IMR-90 (cell line): ENCODE data around the gene ANKRD44. TPM values are rescaled to one million over a fixed set of nuclear protein-coding genes. Genes with fewer than 3 reads are reported as not detected.
A peak's percentile ranks its signal among the peaks of the same experiment; 100 is the strongest.

Experiments used
- ATAC-seq: fragments of 200-7000 bp; cut with Tn5 transposase; 2 replicates; pipeline ENCODE4 v1.9.1; 2020; ENCODE audit warnings: low read depth, mild to moderate bottlenecking, moderate library complexity
- BruUV-seq: library from RNA; stranded (reverse); fragments of 400-500 nt; replicated peaks from 2 replicates; lab custom pipeline; 2021; lab: Mats Ljungman, UMichigan
- CTCF ChIA-PET: fragments of 300-600 bp; formaldehyde crosslinking; extraction: SDS; loops from one replicate; lab custom pipeline; 2021; ENCODE audit warnings: antibody characterized with exemption; lab: Yijun Ruan, JAX
- POLR2A ChIA-PET: fragments of 300-600 bp; sonication (Branson Sonifier 250); formaldehyde crosslinking; loops from one replicate; lab custom pipeline; 2022; ENCODE audit warnings: antibody characterized with exemption; ENCODE audit not compliant: unreplicated experiment; lab: Charles Lee
- DNase-seq: peaks from one replicate; pipeline ENCODE4 v3.0.0; 2013
- H2AFZ ChIP-seq: replicated peaks from 2 replicates; pipeline ENCODE3; 2013; ENCODE audit warnings: low read length, mild to moderate bottlenecking; ENCODE audit not compliant: poor library complexity
- H2AK5ac ChIP-seq: 2 replicates; pipeline ENCODE4 v1.6.1; 2013; ENCODE audit warnings: low read depth, low read length, inconsistent platforms
- H2AK9ac ChIP-seq: replicated peaks from 2 replicates; pipeline ENCODE3; 2013; ENCODE audit warnings: mild to moderate bottlenecking, low read depth, low read length, moderate library complexity; ENCODE audit not compliant: poor library complexity
- H2BK120ac ChIP-seq: 2 replicates; pipeline ENCODE4 v1.6.1; 2013; ENCODE audit warnings: low read depth, low read length, inconsistent platforms
- H2BK15ac ChIP-seq: 3 replicates; pipeline ENCODE4 v1.6.1; 2013; ENCODE audit warnings: low read depth, low read length, inconsistent platforms
- H2BK20ac ChIP-seq: 2 replicates; pipeline ENCODE4 v1.6.1; 2013; ENCODE audit warnings: low read depth, mild to moderate bottlenecking, inconsistent platforms, low read length, moderate library complexity
- H2BK5ac ChIP-seq: 2 replicates; pipeline ENCODE4 v1.6.1; 2013; ENCODE audit warnings: mild to moderate bottlenecking, low read depth, low read length, inconsistent platforms; ENCODE audit not compliant: poor library complexity, severe bottlenecking
- H3K14ac ChIP-seq: replicated peaks from 2 replicates; pipeline ENCODE4 v1.6.1; 2013; ENCODE audit warnings: low read depth, low read length, inconsistent platforms
- H3K18ac ChIP-seq: 2 replicates; pipeline ENCODE4 v1.6.1; 2013; ENCODE audit warnings: low read depth, low read length, control low read depth
- H3K23ac ChIP-seq: 2 replicates; pipeline ENCODE4 v1.6.1; 2013; ENCODE audit warnings: low read depth, low read length, inconsistent platforms
- H3K27ac ChIP-seq: 2 replicates; pipeline ENCODE4 v1.5.1; 2013; ENCODE audit warnings: mild to moderate bottlenecking, control low read depth, low read length; ENCODE audit not compliant: insufficient read depth
- H3K27me3 ChIP-seq: 2 replicates; pipeline ENCODE4 v1.6.1; 2013; ENCODE audit warnings: low read length; ENCODE audit not compliant: control insufficient read depth, insufficient read depth
- H3K36me3 ChIP-seq: 2 replicates; pipeline ENCODE4 v1.6.1; 2013; ENCODE audit warnings: low read length, mixed read lengths; ENCODE audit not compliant: control insufficient read depth, insufficient read depth
- H3K4ac ChIP-seq: 2 replicates; pipeline ENCODE4 v1.6.1; 2013; ENCODE audit warnings: low read depth, low read length, inconsistent platforms
- H3K4me1 ChIP-seq: 2 replicates; pipeline ENCODE4 v1.6.1; 2013; ENCODE audit warnings: low read length, mixed read lengths; ENCODE audit not compliant: control insufficient read depth, insufficient read depth
- H3K4me2 ChIP-seq: 2 replicates; pipeline ENCODE4 v1.6.1; 2013; ENCODE audit warnings: low read depth, mild to moderate bottlenecking, control low read depth, low read length, moderate library complexity
- H3K4me3 ChIP-seq: 2 replicates; pipeline ENCODE4 v1.5.1; 2013; ENCODE audit warnings: low read depth, mild to moderate bottlenecking, control low read depth, low read length, moderate library complexity; ENCODE audit not compliant: insufficient read depth
- H3K56ac ChIP-seq: 2 replicates; pipeline ENCODE4 v1.6.1; 2013; ENCODE audit warnings: low read length, inconsistent platforms; ENCODE audit not compliant: insufficient read depth; ENCODE audit errors: extremely low read depth
- H3K79me1 ChIP-seq, 2 experiments: 2 replicates each; pipeline ENCODE4 v1.6.1; 2013; ENCODE audit warnings: low read length in 2 of 2, inconsistent platforms in 1 of 2, low read depth in 1 of 2
- H3K9ac ChIP-seq: 2 replicates; pipeline ENCODE4 v1.6.1; 2013; ENCODE audit warnings: low read depth, low read length, control low read depth
- H3K9me1 ChIP-seq: 2 replicates; pipeline ENCODE4 v1.6.1; 2013; ENCODE audit warnings: low read length, inconsistent platforms; ENCODE audit not compliant: insufficient read depth
- H3K9me3 ChIP-seq: 2 replicates; pipeline ENCODE4 v1.6.1; 2013; ENCODE audit warnings: low read length; ENCODE audit not compliant: control insufficient read depth, insufficient read depth
- H4K20me1 ChIP-seq: 2 replicates; pipeline ENCODE4 v1.6.1; 2013; ENCODE audit warnings: low read length, inconsistent platforms; ENCODE audit not compliant: insufficient read depth
- H4K5ac ChIP-seq: 2 replicates; pipeline ENCODE4 v1.6.1; 2013; ENCODE audit warnings: mild to moderate bottlenecking, low read depth, low read length, control low read depth
- H4K8ac ChIP-seq, 2 experiments: 2 replicates each; pipeline ENCODE4 v1.6.1; 2013; ENCODE audit warnings: low read depth in 2 of 2, low read length in 2 of 2, control low read depth in 1 of 2, inconsistent platforms in 1 of 2
- H4K91ac ChIP-seq: 2 replicates; pipeline ENCODE4 v1.6.1; 2013; ENCODE audit warnings: low read depth, low read length, inconsistent platforms; ENCODE audit not compliant: insufficient read depth
- BHLHE40 ChIP-seq: fragments of 150-350 bp; IDR thresholded peaks from 2 replicates; pipeline ENCODE4 v1.6.1; 2016; ENCODE audit warnings: mild to moderate bottlenecking, low read depth, low read length
- CHD1 ChIP-seq: IDR thresholded peaks from 2 replicates; pipeline ENCODE4 v1.6.1; 2012; ENCODE audit warnings: low read depth, low read length, improper control_type of control experiment
- CTCF ChIP-seq: conservative IDR thresholded peaks from 2 replicates; pipeline ENCODE4 v1.5.1; 2012; ENCODE audit warnings: mild to moderate bottlenecking, low read depth, low read length, improper control_type of control experiment
- ELK1 ChIP-seq: fragments of 150-350 bp; IDR thresholded peaks from 2 replicates; pipeline ENCODE4 v1.6.1; 2016; ENCODE audit warnings: low read depth, mild to moderate bottlenecking, low read length, moderate library complexity, borderline replicate concordance
- FOS ChIP-seq: fragments of 150-350 bp; IDR thresholded peaks from 2 replicates; pipeline ENCODE4 v1.6.1; 2016; ENCODE audit warnings: low read depth, low read length
- MAFK ChIP-seq: IDR thresholded peaks from 2 replicates; pipeline ENCODE4 v1.6.1; 2012; ENCODE audit warnings: low read depth, low read length, improper control_type of control experiment
- MAZ ChIP-seq: IDR thresholded peaks from 2 replicates; pipeline ENCODE4 v1.6.1; 2012; ENCODE audit warnings: low read depth, mild to moderate bottlenecking, low read length, improper control_type of control experiment, moderate library complexity, borderline replicate concordance
- MXI1 ChIP-seq: IDR thresholded peaks from 2 replicates; pipeline ENCODE4 v1.6.1; 2012; ENCODE audit warnings: low read depth, mild to moderate bottlenecking, low read length, moderate library complexity, borderline replicate concordance
- POLR2A ChIP-seq: IDR thresholded peaks from 2 replicates; pipeline ENCODE4 v1.6.1; 2012; ENCODE audit warnings: mild to moderate bottlenecking, low read depth, low read length
- RAD21 ChIP-seq: IDR thresholded peaks from 2 replicates; pipeline ENCODE4 v1.6.1; 2012; ENCODE audit warnings: low read length, improper control_type of control experiment
- RFX5 ChIP-seq: IDR thresholded peaks from 2 replicates; pipeline ENCODE4 v1.8.0; 2012; ENCODE audit warnings: low read depth, mild to moderate bottlenecking, low read length, moderate library complexity
- SMC3 ChIP-seq: fragments of 150-350 bp; IDR thresholded peaks from 2 replicates; pipeline ENCODE4 v1.6.1; 2016; ENCODE audit warnings: low read depth, mild to moderate bottlenecking, antibody characterized with exemption, low read length, moderate library complexity
- whole genome bisulfite sequencing, 2 experiments: methylation state at CpG; one replicate each; pipeline versions ENCODE4 v1.1.5 to v1.1.7; 2013; ENCODE audit warnings: missing lambda C conversion rate in 2 of 2; ENCODE audit not compliant: insufficient read length in 1 of 2; ENCODE audit errors: extremely low coverage in 2 of 2; 5-methylcytosine and 5-hydroxymethylcytosine counted together
- dilution Hi-C: fragments of 300-500 bp; cut with HindIII; formaldehyde crosslinking; loops from one replicate; pipeline ENCODE4 v1.14.3; 2018; ENCODE audit warnings: low sequenced_read_pairs; ENCODE audit not compliant: unreplicated experiment
- in situ Hi-C: fragments of 300-500 bp; cut with MboI; formaldehyde crosslinking; loops from 3 replicates; pipeline ENCODE4 v1.14.3; 2019; ENCODE audit warnings: low sequenced_read_pairs, inconsistent platforms, mixed read lengths
- intact Hi-C: fragments of 100-400 bp; cut with micrococcal nuclease; formaldehyde crosslinking; loops from 2 replicates; pipeline ENCODE4 v1.10.0; 2022
- polyA plus RNA-seq, 3 experiments: library from polyadenylated mRNA; depleted of rRNA; stranded (reverse); fragments of >200 nt; gene quantifications; 2 replicates each; pipeline ENCODE4 v1.2.3, GENCODE V29; 2012; ENCODE audit warnings: low replicate concordance in 1 of 3
- total RNA-seq: library from RNA; depleted of rRNA; stranded (reverse); fragments of >200 nt; gene quantifications from 2 replicates; pipeline ENCODE4 v1.2.3, GENCODE V29; 2012
- TF ChIP-seq, protein P1 (sequence below): fragments of 150-350 bp; IDR thresholded peaks from 2 replicates; pipeline ENCODE4 v1.6.1; 2017; ENCODE audit warnings: mild to moderate bottlenecking, antibody characterized with exemption, low read length, low read depth

The ANKRD44 gene
- total and polyA plus RNA-seq, 2 of the 4 experiments (the other 2 are of a cell fraction), result 5.2 to 15.6 TPM

- no peak for TF ChIP-seq ELK1
Observed at GRCh38 chr2:197124639-197125390, 185.8 kb downstream of the ANKRD44 start (continued).

DNA sequence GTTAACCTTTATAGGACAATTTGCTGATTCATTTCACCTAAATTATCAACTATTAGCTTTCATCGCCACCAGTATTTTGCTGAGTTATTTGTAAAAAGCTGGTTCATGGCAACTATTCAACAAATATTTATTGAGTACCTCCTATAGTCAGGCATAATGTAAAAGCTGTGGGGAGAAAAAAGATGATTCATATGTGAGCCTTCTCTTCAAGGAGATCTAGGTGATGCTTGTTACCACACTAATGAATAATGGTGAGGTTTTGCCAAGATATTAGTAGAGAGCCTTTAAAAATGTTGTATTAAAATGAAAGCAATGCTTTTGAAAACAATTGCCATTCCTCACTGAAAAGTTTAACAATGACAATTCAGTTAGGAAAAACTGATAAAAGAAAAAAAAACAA, 187.8 kb downstream of the ANKRD44 start:
- no peak overlapping the region for H2BK5ac ChIP-seq
- ATAC-seq (no peak), DNase-seq (no peak)
- ChIA-PET POLR2A (no interaction called here), CTCF (no interaction called here)
- H4K20me1 ChIP-seq, result peaks cover 4% of the 10 kb centered on the region; the same call in 1 of the 2 replicates
- intact Hi-C loops (loop anchor here (10.0 kb wide), 1 partner anchor 582 kb away; the partner anchor contains the start of gene MARS2), in situ Hi-C loops (no loop called here), dilution Hi-C loops (no loop called here)
- peaks cover 13% of the 10 kb centered on the region for H3K4me1 ChIP-seq
- peak overlapping the region; percentile 38; the same call in 1 of the 2 replicates for H2BK120ac ChIP-seq
- no peak overlapping the region for H3K4me2 ChIP-seq
- H4K5ac ChIP-seq, result no peak overlapping the region
- no peak overlapping the region; the same call in 1 of the 2 replicates for H3K14ac ChIP-seq
- no peaks in the 10 kb centered on the region for H3K36me3 ChIP-seq
- no peak overlapping the region for H3K56ac ChIP-seq
- 0 out of 4 replicates have a peak, but pooled peaks cover 0 to 4% of the 10 kb centered on the region in 2 experiments for H3K79me1 ChIP-seq
- peak overlapping the region; percentile 38; the same call in 1 of the 2 replicates for H4K91ac ChIP-seq
- H3K18ac ChIP-seq, result no peak overlapping the region
- no CpG with 5 or more reads among the region's 1 CpG for WGBS, 2 experiments
- H3K9ac ChIP-seq, result no peak overlapping the region
- H3K27ac ChIP-seq, result no peak overlapping the region
- H2AK5ac ChIP-seq, result no peak overlapping the region
- 0 out of 2 replicates have a peak overlapping the region, but pooled peaks have one; percentile 15 for H3K4ac ChIP-seq
- no peaks in the 10 kb centered on the region for H3K27me3 ChIP-seq
- BruUV-seq, result no TSS peak
- no peak overlapping the region for H3K4me3 ChIP-seq
- no peaks in the 10 kb centered on the region for H3K9me3 ChIP-seq
- TF ChIP-seq RAD21, result no peak
- no peak for TF ChIP-seq SMC3
- no peak for TF ChIP-seq BHLHE40
- no peak for TF ChIP-seq MXI1
- TF ChIP-seq MAZ, result no peak
- TF ChIP-seq RFX5, result no peak
- no peak for TF ChIP-seq CTCF
- no peak for TF ChIP-seq FOS
- TF ChIP-seq, protein P1, sequence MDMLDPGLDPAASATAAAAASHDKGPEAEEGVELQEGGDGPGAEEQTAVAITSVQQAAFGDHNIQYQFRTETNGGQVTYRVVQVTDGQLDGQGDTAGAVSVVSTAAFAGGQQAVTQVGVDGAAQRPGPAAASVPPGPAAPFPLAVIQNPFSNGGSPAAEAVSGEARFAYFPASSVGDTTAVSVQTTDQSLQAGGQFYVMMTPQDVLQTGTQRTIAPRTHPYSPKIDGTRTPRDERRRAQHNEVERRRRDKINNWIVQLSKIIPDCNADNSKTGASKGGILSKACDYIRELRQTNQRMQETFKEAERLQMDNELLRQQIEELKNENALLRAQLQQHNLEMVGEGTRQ, result no peak
- no peak for TF ChIP-seq MAFK
- no peak for TF ChIP-seq POLR2A
- TF ChIP-seq CHD1, result no peak
- peaks cover 23% of the 10 kb centered on the region for H3K9me1 ChIP-seq
- peak overlapping the region; percentile 59; the same call in 1 of the 2 replicates for H3K23ac ChIP-seq
- no peak overlapping the region for H4K8ac ChIP-seq
- no peak overlapping the region for H2BK15ac ChIP-seq
- no peak overlapping the region for H2AFZ ChIP-seq
- H2AK9ac ChIP-seq, result no peak overlapping the region
- H2BK20ac ChIP-seq, result peak overlapping the region; percentile 42; the same call in 1 of the 2 replicates
